HepG2 (cell line): ENCODE data around the gene TBC1D20. TPM values are rescaled to one million over a fixed set of nuclear protein-coding genes. Genes with fewer than 3 reads are reported as not detected.
A peak's percentile ranks its signal among the peaks of the same experiment; 100 is the strongest.

Experiments used
- CCAR2 ChIP-seq: fragments of 200-400 bp; formaldehyde crosslinking; optimal IDR thresholded peaks from 2 replicates; pipeline ENCODE3; 2018; ENCODE audit warnings: low read depth, mild to moderate bottlenecking, low read length, moderate library complexity
- CEBPB ChIP-seq: IDR thresholded peaks from 2 replicates; pipeline ENCODE4 v1.6.1; 2011; ENCODE audit warnings: low read depth, low read length, improper control_type of control experiment, borderline replicate concordance
- HDAC1 ChIP-seq: sonication (generic); formaldehyde crosslinking; IDR thresholded peaks from 2 replicates; pipeline ENCODE4 v1.5.1; 2020; ENCODE audit warnings: mild to moderate bottlenecking, missing genetic modification reagents
- HIVEP1 ChIP-seq: sonication (generic); formaldehyde crosslinking; IDR thresholded peaks from 2 replicates; pipeline ENCODE4 v1.4.0; 2020; ENCODE audit warnings: mild to moderate bottlenecking, missing genetic modification reagents
- KDM5B ChIP-seq: sonication (generic); formaldehyde crosslinking; IDR thresholded peaks from 2 replicates; pipeline ENCODE4 v1.4.0; 2020; ENCODE audit warnings: missing genetic modification reagents, mild to moderate bottlenecking, borderline replicate concordance
- KLF12 ChIP-seq: sonication (generic); formaldehyde crosslinking; IDR thresholded peaks from 2 replicates; pipeline ENCODE4 v1.4.0; 2020; ENCODE audit warnings: missing genetic modification reagents, borderline replicate concordance
- MIER3 ChIP-seq: IDR thresholded peaks from 2 replicates; pipeline ENCODE4 v1.6.1; 2016; ENCODE audit warnings: missing compliant biosample characterization, borderline replicate concordance
- NFIB ChIP-seq: sonication (generic); formaldehyde crosslinking; IDR thresholded peaks from 2 replicates; pipeline ENCODE4 v1.9.0; 2021; ENCODE audit warnings: missing genetic modification reagents, mild to moderate bottlenecking, borderline replicate concordance
- POLR2G ChIP-seq: fragments of 200-400 bp; formaldehyde crosslinking; IDR thresholded peaks from 2 replicates; pipeline ENCODE4 v1.6.1; 2018; ENCODE audit warnings: mild to moderate bottlenecking, low read depth, low read length, moderate library complexity
- RARG ChIP-seq: sonication (generic); formaldehyde crosslinking; IDR thresholded peaks from 2 replicates; pipeline ENCODE4 v1.4.0; 2020; ENCODE audit warnings: low read depth, mild to moderate bottlenecking, missing genetic modification reagents
- TBL1XR1 ChIP-seq: fragments of 150-350 bp; IDR thresholded peaks from 2 replicates; pipeline ENCODE4 v1.6.1; 2014; ENCODE audit warnings: borderline replicate concordance, low read length; ENCODE audit not compliant: partially characterized antibody
- TP53 ChIP-seq: sonication (generic); formaldehyde crosslinking; conservative IDR thresholded peaks from 2 replicates; pipeline ENCODE4 v1.4.0; 2020; ENCODE audit warnings: missing genetic modification reagents
- ZNF24 ChIP-seq: fragments of 450-650 bp; IDR thresholded peaks from 2 replicates; pipeline ENCODE4 v1.6.1; 2017; ENCODE audit warnings: antibody characterized with exemption, mild to moderate bottlenecking
- ZNF772 ChIP-seq: sonication (generic); formaldehyde crosslinking; IDR thresholded peaks from 2 replicates; pipeline ENCODE4 v1.5.0; 2020; ENCODE audit warnings: mild to moderate bottlenecking, missing genetic modification reagents
- polyA plus RNA-seq, 8 experiments: library from polyadenylated mRNA; depleted of rRNA in 3 of 8; stranded (reverse) in 7 of 8; unstranded in 1 of 8; fragments of >200 nt; fragmentation: Illumina TruSeq in 4 of 8; extraction: Trizol in 4 of 8; gene quantifications; 2 replicates each; pipeline versions ENCODE4 v1.2.1 to v1.2.3, GENCODE V29; 2011 to 2016; ENCODE audit warnings: low read depth in 4 of 8, missing spikeins in 1 of 8, mixed read lengths in 1 of 8; ENCODE audit not compliant: insufficient read depth in 1 of 8
- total RNA-seq, 5 experiments: library from RNA; depleted of rRNA; stranded (reverse); fragments of >200 nt; fragmentation: Illumina TruSeq; extraction: Trizol; gene quantifications; 2 replicates each; pipeline ENCODE4 v1.2.3, GENCODE V29; 2016; ENCODE audit warnings: low read depth in 1 of 5
- TF ChIP-seq, protein P1 (sequence below): sonication (generic); formaldehyde crosslinking; IDR thresholded peaks from 2 replicates; pipeline ENCODE4 v1.5.1; 2020; ENCODE audit warnings: missing genetic modification reagents, mild to moderate bottlenecking, borderline replicate concordance
- TF ChIP-seq, protein P2 (sequence below): IDR thresholded peaks from 2 replicates; pipeline ENCODE4 v1.6.1; 2016; ENCODE audit warnings: mild to moderate bottlenecking
- TF ChIP-seq, protein P3 (sequence below): sonication (generic); formaldehyde crosslinking; IDR thresholded peaks from 2 replicates; pipeline ENCODE4 v1.8.1; 2023; ENCODE audit warnings: mild to moderate bottlenecking, missing genetic modification reagents
- TF ChIP-seq, protein P4 (sequence below): sonication (generic); formaldehyde crosslinking; IDR thresholded peaks from 2 replicates; pipeline ENCODE4 v1.4.0; 2020; ENCODE audit warnings: missing genetic modification reagents
- TF ChIP-seq, protein P5 (sequence below): sonication (generic); formaldehyde crosslinking; IDR thresholded peaks from 2 replicates; pipeline ENCODE4 v1.9.0; 2021; ENCODE audit warnings: missing genetic modification reagents, mild to moderate bottlenecking, borderline replicate concordance
- TF ChIP-seq, protein P6 (sequence below): IDR thresholded peaks from 2 replicates; pipeline ENCODE4 v1.6.1; 2016; ENCODE audit warnings: low read depth

TBC1D20 gene
- total and polyA plus RNA-seq, 2 of the 13 experiments (the other 11 are each of a cell fraction or from before 2014, with no cell fraction given): 36.6 to 47.1 TPM

DNA sequence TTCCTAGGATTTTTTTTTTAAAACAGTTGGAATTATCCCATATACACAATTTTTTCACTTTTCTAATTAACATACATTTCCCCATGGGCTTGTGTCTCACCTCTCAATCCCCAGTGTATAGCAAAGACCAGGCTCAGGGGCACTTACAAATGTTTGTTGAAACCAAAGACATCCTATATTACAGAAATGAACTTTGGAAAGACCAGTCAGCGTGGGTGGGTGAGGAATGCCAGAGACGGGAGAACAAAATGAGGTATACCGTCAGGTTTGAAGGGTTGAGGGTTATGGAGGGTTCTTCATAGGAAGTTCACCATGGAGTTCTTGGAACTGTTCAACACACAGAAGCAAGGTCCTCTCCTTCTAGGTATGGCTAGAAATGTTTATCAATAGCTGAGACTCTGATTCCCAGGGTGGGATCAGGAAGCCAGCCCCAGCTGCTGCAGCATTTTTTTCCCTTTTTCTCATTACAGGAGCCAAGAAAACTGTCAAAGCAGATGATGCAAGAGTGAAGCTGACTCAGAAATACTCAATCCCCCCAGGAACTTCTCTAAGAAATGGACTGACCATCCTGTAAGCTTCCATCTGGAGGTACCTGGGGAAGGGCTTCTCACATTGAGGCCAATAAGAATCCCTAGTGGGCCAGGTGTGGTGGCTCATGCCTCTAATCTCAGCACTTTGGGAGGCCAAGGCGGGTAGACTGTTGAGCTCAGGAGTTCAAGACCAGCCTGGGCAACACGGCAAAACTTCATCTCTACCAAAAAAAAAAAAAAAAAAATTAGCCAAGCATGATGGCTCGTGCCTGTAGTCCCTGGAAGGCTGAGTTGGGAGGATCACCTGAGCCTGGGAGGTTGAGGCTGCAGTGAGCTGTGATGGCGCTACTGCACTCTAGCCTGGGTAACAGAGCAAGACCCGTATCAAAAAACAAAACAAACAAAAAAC is 15.9 kb upstream of the TBC1D20 start (continued):
- TF ChIP-seq, protein P1, sequence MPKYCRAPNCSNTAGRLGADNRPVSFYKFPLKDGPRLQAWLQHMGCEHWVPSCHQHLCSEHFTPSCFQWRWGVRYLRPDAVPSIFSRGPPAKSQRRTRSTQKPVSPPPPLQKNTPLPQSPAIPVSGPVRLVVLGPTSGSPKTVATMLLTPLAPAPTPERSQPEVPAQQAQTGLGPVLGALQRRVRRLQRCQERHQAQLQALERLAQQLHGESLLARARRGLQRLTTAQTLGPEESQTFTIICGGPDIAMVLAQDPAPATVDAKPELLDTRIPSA (CRISPR knock-in tag): no peak
- TF ChIP-seq NFIB: no peak
- TF ChIP-seq KLF12 (CRISPR knock-in tag): no peak
- TF ChIP-seq TBL1XR1: peak; percentile 17
- TF ChIP-seq KDM5B (CRISPR knock-in tag): no peak
- no peak for TF ChIP-seq ZNF772
- TF ChIP-seq, protein P2, sequence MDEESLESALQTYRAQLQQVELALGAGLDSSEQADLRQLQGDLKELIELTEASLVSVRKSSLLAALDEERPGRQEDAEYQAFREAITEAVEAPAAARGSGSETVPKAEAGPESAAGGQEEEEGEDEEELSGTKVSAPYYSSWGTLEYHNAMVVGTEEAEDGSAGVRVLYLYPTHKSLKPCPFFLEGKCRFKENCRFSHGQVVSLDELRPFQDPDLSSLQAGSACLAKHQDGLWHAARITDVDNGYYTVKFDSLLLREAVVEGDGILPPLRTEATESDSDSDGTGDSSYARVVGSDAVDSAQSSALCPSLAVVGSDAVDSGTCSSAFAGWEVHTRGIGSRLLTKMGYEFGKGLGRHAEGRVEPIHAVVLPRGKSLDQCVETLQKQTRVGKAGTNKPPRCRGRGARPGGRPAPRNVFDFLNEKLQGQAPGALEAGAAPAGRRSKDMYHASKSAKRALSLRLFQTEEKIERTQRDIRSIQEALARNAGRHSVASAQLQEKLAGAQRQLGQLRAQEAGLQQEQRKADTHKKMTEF (CRISPR knock-in tag): no peak
- no peak for TF ChIP-seq MIER3 (CRISPR knock-in tag)
- TF ChIP-seq, protein P3, sequence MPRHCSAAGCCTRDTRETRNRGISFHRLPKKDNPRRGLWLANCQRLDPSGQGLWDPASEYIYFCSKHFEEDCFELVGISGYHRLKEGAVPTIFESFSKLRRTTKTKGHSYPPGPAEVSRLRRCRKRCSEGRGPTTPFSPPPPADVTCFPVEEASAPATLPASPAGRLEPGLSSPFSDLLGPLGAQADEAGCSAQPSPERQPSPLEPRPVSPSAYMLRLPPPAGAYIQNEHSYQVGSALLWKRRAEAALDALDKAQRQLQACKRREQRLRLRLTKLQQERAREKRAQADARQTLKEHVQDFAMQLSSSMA (CRISPR knock-in tag): 0 out of 2 replicates have a peak, but pooled peaks have one; percentile 10
- 0 out of 2 replicates have a peak, but pooled peaks have one; percentile 39 for TF ChIP-seq HIVEP1 (CRISPR knock-in tag)
- TF ChIP-seq ZNF24: no peak
- TF ChIP-seq, protein P4, sequence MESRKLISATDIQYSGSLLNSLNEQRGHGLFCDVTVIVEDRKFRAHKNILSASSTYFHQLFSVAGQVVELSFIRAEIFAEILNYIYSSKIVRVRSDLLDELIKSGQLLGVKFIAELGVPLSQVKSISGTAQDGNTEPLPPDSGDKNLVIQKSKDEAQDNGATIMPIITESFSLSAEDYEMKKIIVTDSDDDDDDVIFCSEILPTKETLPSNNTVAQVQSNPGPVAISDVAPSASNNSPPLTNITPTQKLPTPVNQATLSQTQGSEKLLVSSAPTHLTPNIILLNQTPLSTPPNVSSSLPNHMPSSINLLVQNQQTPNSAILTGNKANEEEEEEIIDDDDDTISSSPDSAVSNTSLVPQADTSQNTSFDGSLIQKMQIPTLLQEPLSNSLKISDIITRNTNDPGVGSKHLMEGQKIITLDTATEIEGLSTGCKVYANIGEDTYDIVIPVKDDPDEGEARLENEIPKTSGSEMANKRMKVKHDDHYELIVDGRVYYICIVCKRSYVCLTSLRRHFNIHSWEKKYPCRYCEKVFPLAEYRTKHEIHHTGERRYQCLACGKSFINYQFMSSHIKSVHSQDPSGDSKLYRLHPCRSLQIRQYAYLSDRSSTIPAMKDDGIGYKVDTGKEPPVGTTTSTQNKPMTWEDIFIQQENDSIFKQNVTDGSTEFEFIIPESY (CRISPR knock-in tag): peak; percentile 38; the same call in 1 of the 2 replicates
- TF ChIP-seq TP53: no peak
- TF ChIP-seq HDAC1: no peak
- TF ChIP-seq, protein P5, sequence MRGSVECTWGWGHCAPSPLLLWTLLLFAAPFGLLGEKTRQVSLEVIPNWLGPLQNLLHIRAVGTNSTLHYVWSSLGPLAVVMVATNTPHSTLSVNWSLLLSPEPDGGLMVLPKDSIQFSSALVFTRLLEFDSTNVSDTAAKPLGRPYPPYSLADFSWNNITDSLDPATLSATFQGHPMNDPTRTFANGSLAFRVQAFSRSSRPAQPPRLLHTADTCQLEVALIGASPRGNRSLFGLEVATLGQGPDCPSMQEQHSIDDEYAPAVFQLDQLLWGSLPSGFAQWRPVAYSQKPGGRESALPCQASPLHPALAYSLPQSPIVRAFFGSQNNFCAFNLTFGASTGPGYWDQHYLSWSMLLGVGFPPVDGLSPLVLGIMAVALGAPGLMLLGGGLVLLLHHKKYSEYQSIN: no peak
- TF ChIP-seq CCAR2: no peak
- peak; percentile 59; the same call in 1 of the 2 replicates for TF ChIP-seq CEBPB
- TF ChIP-seq RARG (CRISPR knock-in tag): no peak
- TF ChIP-seq, protein P6, sequence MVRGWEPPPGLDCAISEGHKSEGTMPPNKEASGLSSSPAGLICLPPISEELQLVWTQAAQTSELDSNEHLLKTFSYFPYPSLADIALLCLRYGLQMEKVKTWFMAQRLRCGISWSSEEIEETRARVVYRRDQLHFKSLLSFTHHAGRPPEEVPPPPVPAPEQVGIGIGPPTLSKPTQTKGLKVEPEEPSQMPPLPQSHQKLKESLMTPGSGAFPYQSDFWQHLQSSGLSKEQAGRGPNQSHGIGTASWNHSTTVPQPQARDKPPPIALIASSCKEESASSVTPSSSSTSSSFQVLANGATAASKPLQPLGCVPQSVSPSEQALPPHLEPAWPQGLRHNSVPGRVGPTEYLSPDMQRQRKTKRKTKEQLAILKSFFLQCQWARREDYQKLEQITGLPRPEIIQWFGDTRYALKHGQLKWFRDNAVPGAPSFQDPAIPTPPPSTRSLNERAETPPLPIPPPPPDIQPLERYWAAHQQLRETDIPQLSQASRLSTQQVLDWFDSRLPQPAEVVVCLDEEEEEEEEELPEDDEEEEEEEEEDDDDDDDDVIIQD (CRISPR knock-in tag): peak; percentile 74
- 0 out of 2 replicates have a peak, but pooled peaks have one; percentile 16 for TF ChIP-seq POLR2G
